Right renal cortex interstitium (tissue), 3 donors: Measurements from ENCODE around the gene LENEP. TPM values are rescaled to one million over a fixed set of nuclear protein-coding genes. Genes with fewer than 3 reads are reported as not detected.
A peak's percentile ranks its signal among the peaks of the same experiment; 100 is the strongest.

Experiments
- DNase-seq, 3 donors: peaks; one replicate each; pipeline ENCODE4 v3.0.0-alpha.2; 2013; ENCODE audit warnings: low read depth in 3 of 3, low spot score in 2 of 3
- polyA plus RNA-seq, 3 donors: library from polyadenylated mRNA; unstranded; fragments of 120-200 nt; gene quantifications; one replicate each; pipeline ENCODE4 v1.2.1, GENCODE V29; 2013; ENCODE audit not compliant: insufficient read length in 3 of 3

Gene LENEP
- not detected for polyA plus RNA-seq

GRCh38 chr1:154993572-154994268 is at the start of gene LENEP:
Gene LENEP (plus strand): TSS chr1:154993586. CDS start chr1:154993608, 22 bp downstream.
- DNase-seq = no peak

GRCh38 chr1:154943649-154944400 is 49.6 kb upstream of the LENEP start:
- no peak for DNase-seq

- no peak for DNase-seq
Measured at GRCh38 chr1:154944401-154945159, 48.8 kb upstream of the LENEP start.

GRCh38 chr1:154945160-154945961 is 48.0 kb upstream of the LENEP start:
- no peak for DNase-seq

- DNase-seq = no peak
Measured at GRCh38 chr1:154945962-154946850, 47.2 kb upstream of the LENEP start.

GRCh38 chr1:154948079-154948478 is 45.3 kb upstream of the LENEP start:
- no peak for DNase-seq

- no peak for DNase-seq
Measured at GRCh38 chr1:154951901-154952657, 41.3 kb upstream of the LENEP start.

- no peak for DNase-seq
Measured at GRCh38 chr1:154952664-154953063, 40.7 kb upstream of the LENEP start.

GRCh38 chr1:154953611-154954038 is 39.8 kb upstream of the LENEP start:
- DNase-seq = no peak

- no peak for DNase-seq
Measured at GRCh38 chr1:154954541-154954940, 38.8 kb upstream of the LENEP start.

GRCh38 chr1:154955039-154955717 is 38.2 kb upstream of the LENEP start:
- peak in 1 of 3 donors; percentile 61 for DNase-seq

GRCh38 chr1:154955718-154956543 is 37.5 kb upstream of the LENEP start, which contains the start of gene PBXIP1:
Gene PBXIP1 (minus strand): TSS chr1:154956099. CDS start chr1:154953721, 2,378 bp downstream.
- DNase-seq = peak; percentile 94 to 98 (median 94)

GRCh38 chr1:154956544-154956941 is 36.8 kb upstream of the LENEP start:
- DNase-seq = no peak

GRCh38 chr1:154957091-154957657 is 36.2 kb upstream of the LENEP start:
- no peak for DNase-seq

GRCh38 chr1:154958036-154958435 is 35.4 kb upstream of the LENEP start:
- DNase-seq = no peak

- no peak for DNase-seq
Measured at GRCh38 chr1:154958681-154959425, 34.5 kb upstream of the LENEP start.
